ENCODE measurements around the gene ATP6V1B1. TPM values are rescaled to one million over a fixed set of nuclear protein-coding genes. Genes with fewer than 3 reads are reported as not detected.

Gene ATP6V1B1
- total RNA-seq (not detected), polyA plus RNA-seq (not detected), total RNA-seq (0 reads per million in 6 experiments)

- Mint-ChIP-seq H3K9me3 (no peaks in the 10 kb centered on the region), H3K4me1 (peaks cover 0 to 3% (median 0%) of the 10 kb centered on the region in 4 donors), H3K27ac (no peak within 1 kb of the TSS), H3K4me3 (no peak within 1 kb of the TSS), H3K36me3 (no peaks in the 10 kb centered on the region), H3K27me3 (peaks cover 0 to 36% (median 16%) of the 10 kb centered on the region in 5 donors)
- POLR2A ChIA-PET: no interaction called here
- no peak for ATAC-seq
- DNase-seq: peak in 1 of 10 donors; percentile 11
Measured at GRCh38 chr2:70935468-70936164, at the start of gene ATP6V1B1. Gene ATP6V1B1 (plus strand): TSS chr2:70935900. CDS start chr2:70935955, 55 bp downstream.

GRCh38 chr2:70886541-70886987, 49.1 kb upstream of the ATP6V1B1 start:
- H3K36me3 Mint-ChIP-seq: peaks cover 0 to 20% (median 3%) of the 10 kb centered on the region in 3 donors
- peak overlapping the region in 6 of 10 donors; percentile 60 to 93 (median 76) for H3K4me3 Mint-ChIP-seq
- H3K27me3 Mint-ChIP-seq: peaks cover 61 to 88% (median 79%) of the 10 kb centered on the region in 5 donors
- POLR2A ChIA-PET: no interaction called here
- H3K9me3 Mint-ChIP-seq: peaks cover 0 to 16% (median 0%) of the 10 kb centered on the region in 9 donors
- no peak for ATAC-seq
- no peak for DNase-seq
- peaks cover 14 to 33% (median 30%) of the 10 kb centered on the region in 4 donors for H3K4me1 Mint-ChIP-seq
- no peak overlapping the region for H3K27ac Mint-ChIP-seq

GRCh38 chr2:70887208-70887549, 48.5 kb upstream of the ATP6V1B1 start:
- H3K36me3 Mint-ChIP-seq: peaks cover 0 to 20% (median 3%) of the 10 kb centered on the region in 3 donors
- no peak overlapping the region for H3K27ac Mint-ChIP-seq
- DNase-seq: no peak
- H3K9me3 Mint-ChIP-seq: peaks cover 0 to 11% (median 0%) of the 10 kb centered on the region in 9 donors
- peaks cover 61 to 88% (median 79%) of the 10 kb centered on the region in 5 donors for H3K27me3 Mint-ChIP-seq
- POLR2A ChIA-PET: no interaction called here
- peak overlapping the region; percentile 43 to 93 (median 72) for H3K4me3 Mint-ChIP-seq
- peak in 1 of 2 donors; percentile 30 for ATAC-seq
- peaks cover 14 to 33% (median 30%) of the 10 kb centered on the region in 4 donors for H3K4me1 Mint-ChIP-seq

GRCh38 chr2:70887550-70888246, 48.0 kb upstream of the ATP6V1B1 start:
- POLR2A ChIA-PET: no interaction called here
- ATAC-seq (peak in 1 of 2 donors; percentile 41), DNase-seq (peak in 3 of 10 donors; percentile 22 to 38 (median 31))
- peak overlapping the region; percentile 66 to 93 (median 80) for H3K4me3 Mint-ChIP-seq
- H3K4me1 Mint-ChIP-seq: peaks cover 14 to 33% (median 30%) of the 10 kb centered on the region in 4 donors
- peak overlapping the region in 2 of 10 donors; percentile 31 to 34 for H3K27ac Mint-ChIP-seq
- peaks cover 0 to 7% (median 0%) of the 10 kb centered on the region in 9 donors for H3K9me3 Mint-ChIP-seq
- peaks cover 59 to 88% (median 78%) of the 10 kb centered on the region in 5 donors for H3K27me3 Mint-ChIP-seq
- peaks cover 0 to 16% (median 3%) of the 10 kb centered on the region in 3 donors for H3K36me3 Mint-ChIP-seq

DNA sequence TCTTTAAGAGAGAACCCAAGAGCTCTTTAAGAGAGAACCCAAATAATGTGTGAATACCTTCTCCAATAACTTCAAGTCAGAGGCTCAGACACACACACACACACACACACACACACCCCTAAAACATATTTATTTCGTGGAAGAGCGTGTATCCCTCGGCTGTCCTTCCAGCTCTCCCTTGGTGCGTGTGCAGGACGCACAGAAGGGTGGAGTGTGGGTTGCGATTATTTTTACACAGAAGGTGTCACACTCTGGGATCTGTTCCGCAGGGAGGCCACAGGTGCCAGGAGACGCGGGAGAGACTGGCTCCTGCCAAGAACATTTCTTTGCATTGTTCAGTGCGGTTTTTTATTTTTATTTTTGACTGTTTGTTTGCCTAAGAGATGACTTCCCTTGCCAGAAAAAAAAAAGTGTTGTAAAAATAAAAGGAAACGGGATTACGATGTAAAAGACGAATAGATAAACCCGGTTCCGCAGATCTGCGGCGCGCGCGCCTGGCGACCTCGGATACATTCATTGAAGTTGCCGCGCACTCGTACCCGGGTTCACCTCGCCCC, 47.3 kb upstream of the ATP6V1B1 start:
- POLR2A ChIA-PET: no interaction called here
- ATAC-seq (peak in 1 of 2 donors; percentile 16), DNase-seq (no peak)
- H3K27me3 Mint-ChIP-seq: peaks cover 55 to 88% (median 75%) of the 10 kb centered on the region in 5 donors
- peaks cover 0 to 4% (median 0%) of the 10 kb centered on the region in 9 donors for H3K9me3 Mint-ChIP-seq
- peak overlapping the region; percentile 66 to 93 (median 78) for H3K4me3 Mint-ChIP-seq
- H3K36me3 Mint-ChIP-seq: peaks cover 0 to 15% (median 3%) of the 10 kb centered on the region in 3 donors
- H3K27ac Mint-ChIP-seq: peak overlapping the region in 3 of 10 donors; percentile 13 to 62 (median 31)
- H3K4me1 Mint-ChIP-seq: peaks cover 14 to 33% (median 30%) of the 10 kb centered on the region in 4 donors

GRCh38 chr2:70888923-70889715, 46.6 kb upstream of the ATP6V1B1 start:
- POLR2A ChIA-PET: no interaction called here
- H3K4me1 Mint-ChIP-seq: peaks cover 14 to 33% (median 30%) of the 10 kb centered on the region in 4 donors
- no peak for ATAC-seq
- peak overlapping the region; percentile 72 to 93 (median 82) for H3K4me3 Mint-ChIP-seq
- H3K27ac Mint-ChIP-seq: peak overlapping the region in 1 of 10 donors; percentile 18
- H3K9me3 Mint-ChIP-seq: peaks cover 0 to 2% (median 0%) of the 10 kb centered on the region in 9 donors
- peaks cover 0 to 13% (median 3%) of the 10 kb centered on the region in 3 donors for H3K36me3 Mint-ChIP-seq
- peaks cover 53 to 88% (median 75%) of the 10 kb centered on the region in 5 donors for H3K27me3 Mint-ChIP-seq
- no peak for DNase-seq

DNA sequence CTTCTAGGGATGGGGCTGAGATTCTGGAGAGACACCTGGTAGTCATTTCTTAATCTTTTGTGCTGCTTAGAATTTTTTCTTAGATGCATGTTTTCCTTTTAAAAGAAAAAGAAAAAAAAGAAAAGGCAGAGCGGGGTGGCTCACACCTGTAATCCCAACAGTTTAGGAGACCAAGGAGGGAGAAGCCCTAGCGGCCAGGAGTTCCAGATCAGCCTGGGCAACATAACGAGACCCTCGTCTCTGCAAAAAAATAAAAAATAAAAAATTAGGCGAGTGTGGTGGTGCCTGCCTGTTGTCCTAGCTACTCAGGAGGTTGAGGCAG, 46.0 kb upstream of the ATP6V1B1 start:
- Mint-ChIP-seq H3K36me3 (peaks cover 0 to 10% (median 3%) of the 10 kb centered on the region in 3 donors), H3K4me1 (peaks cover 14 to 33% (median 30%) of the 10 kb centered on the region in 4 donors), H3K27ac (no peak overlapping the region), H3K27me3 (peaks cover 51 to 88% (median 74%) of the 10 kb centered on the region in 5 donors), H3K4me3 (peak overlapping the region in 6 of 10 donors; percentile 77 to 93 (median 83)), H3K9me3 (peaks cover 0 to 2% (median 0%) of the 10 kb centered on the region in 9 donors)
- no peak for ATAC-seq
- DNase-seq: no peak
- POLR2A ChIA-PET: no interaction called here

DNA sequence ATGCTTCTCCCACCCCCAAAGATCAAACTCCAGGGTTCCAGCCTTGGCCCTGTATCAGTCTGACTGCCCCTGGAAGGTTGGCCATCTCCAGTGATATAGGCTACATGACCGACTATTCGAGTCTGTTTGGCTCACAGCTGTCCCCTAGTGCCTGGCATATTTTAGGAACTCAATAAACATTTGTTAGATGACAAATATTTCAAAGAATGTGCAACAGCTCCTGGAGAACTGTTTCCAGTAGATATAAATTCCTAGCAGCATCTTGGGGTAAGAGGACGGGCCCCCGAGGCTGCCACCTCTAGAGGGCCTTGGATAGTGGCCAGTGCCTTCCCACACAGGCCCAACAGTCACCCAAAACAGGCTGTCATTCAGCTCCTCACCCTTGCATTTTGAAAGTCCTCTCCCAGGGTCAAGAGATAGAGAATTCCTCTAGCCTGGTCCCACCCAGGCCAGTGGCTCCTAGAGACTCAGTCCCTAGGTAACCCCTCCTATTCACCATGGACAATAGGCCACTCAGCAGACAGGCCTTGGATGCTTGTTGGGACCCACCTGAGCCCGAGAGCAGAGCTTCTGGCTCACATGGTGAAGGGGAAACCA, 45.1 kb upstream of the ATP6V1B1 start:
- DNase-seq (no peak), ATAC-seq (no peak)
- POLR2A ChIA-PET: no interaction called here
- Mint-ChIP-seq H3K9me3 (peaks cover 0 to 2% (median 0%) of the 10 kb centered on the region in 9 donors), H3K4me1 (peaks cover 14 to 33% (median 30%) of the 10 kb centered on the region in 4 donors), H3K27ac (no peak overlapping the region), H3K4me3 (peak overlapping the region in 1 of 10 donors; percentile 14), H3K27me3 (peaks cover 50 to 94% (median 78%) of the 10 kb centered on the region in 5 donors), H3K36me3 (peaks cover 0 to 10% (median 3%) of the 10 kb centered on the region in 3 donors)

DNA sequence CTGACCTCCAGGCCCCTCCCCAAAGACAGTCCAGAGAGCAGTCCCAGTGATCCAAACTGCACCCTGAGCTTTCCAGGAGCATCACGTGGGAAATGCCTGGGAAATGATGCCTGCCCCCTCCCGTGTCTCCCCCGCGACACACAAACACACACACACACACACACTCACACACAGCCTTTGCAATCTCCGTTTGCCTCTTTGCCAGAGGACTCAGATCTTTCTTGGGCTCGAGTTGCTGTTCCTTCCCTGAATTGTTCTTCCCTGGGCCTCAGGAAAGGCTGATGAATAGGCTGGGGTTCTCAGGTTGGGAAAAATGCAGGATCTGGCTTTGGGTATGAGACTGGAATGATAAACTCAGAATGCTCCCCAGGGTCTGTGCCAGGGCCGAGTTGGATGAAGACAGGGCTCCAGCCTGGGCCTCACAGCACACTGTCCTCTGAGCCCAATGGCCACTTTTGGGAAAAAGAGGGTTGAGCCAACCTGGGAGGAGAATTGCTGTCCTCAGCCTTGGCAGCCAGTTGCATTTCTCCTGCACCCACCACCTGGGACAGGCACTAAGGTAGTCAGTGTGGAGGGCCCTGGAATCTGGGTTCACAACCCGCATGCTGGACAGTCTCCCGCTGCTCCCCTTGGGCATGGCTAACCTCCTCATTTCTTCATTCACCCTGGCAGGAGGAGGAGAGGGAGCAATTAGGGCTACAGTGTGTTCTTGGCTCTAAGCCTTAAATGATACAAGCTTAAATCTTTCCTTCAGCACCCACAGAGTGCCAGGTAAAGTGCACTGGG, 43.9 kb upstream of the ATP6V1B1 start:
- ATAC-seq: no peak
- POLR2A ChIA-PET: no interaction called here
- Mint-ChIP-seq H3K4me3 (no peak overlapping the region), H3K36me3 (peaks cover 0 to 9% (median 0%) of the 10 kb centered on the region in 3 donors), H3K4me1 (peaks cover 10 to 35% (median 25%) of the 10 kb centered on the region in 4 donors), H3K27ac (peak overlapping the region in 1 of 10 donors; percentile 9), H3K9me3 (peaks cover 0 to 2% (median 0%) of the 10 kb centered on the region in 9 donors), H3K27me3 (peaks cover 48 to 98% (median 79%) of the 10 kb centered on the region in 5 donors)
- no peak for DNase-seq

DNA sequence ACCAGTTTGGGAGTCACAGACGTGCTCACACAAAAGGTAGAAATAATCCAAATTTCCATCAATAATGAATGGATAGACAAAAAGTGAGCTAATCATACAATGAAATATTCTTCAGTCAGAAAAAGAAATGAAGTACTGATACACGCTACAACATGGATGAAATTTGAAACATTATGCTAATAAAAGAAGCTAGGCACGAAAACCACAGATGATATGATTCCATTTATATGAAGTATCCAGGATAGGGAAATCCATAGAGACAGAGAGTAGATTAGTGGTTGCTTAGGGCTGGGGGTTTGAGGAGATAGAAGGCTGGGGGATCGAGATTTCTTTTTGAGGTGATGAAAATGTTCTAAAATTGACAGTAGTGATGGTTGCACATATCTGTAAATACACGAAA, 43.0 kb upstream of the ATP6V1B1 start:
- peaks cover 0 to 5% (median 0%) of the 10 kb centered on the region in 3 donors for H3K36me3 Mint-ChIP-seq
- no peak for ATAC-seq
- H3K4me1 Mint-ChIP-seq: peaks cover 6 to 36% (median 21%) of the 10 kb centered on the region in 4 donors
- no peak overlapping the region for H3K27ac Mint-ChIP-seq
- H3K4me3 Mint-ChIP-seq: no peak overlapping the region
- peaks cover 0 to 2% (median 0%) of the 10 kb centered on the region in 9 donors for H3K9me3 Mint-ChIP-seq
- POLR2A ChIA-PET: no interaction called here
- H3K27me3 Mint-ChIP-seq: peaks cover 47 to 98% (median 82%) of the 10 kb centered on the region in 5 donors
- no peak for DNase-seq

GRCh38 chr2:70893186-70893585, 42.5 kb upstream of the ATP6V1B1 start:
- Mint-ChIP-seq H3K4me1 (peaks cover 6 to 36% (median 17%) of the 10 kb centered on the region in 4 donors), H3K9me3 (peaks cover 0 to 2% (median 0%) of the 10 kb centered on the region in 9 donors), H3K27ac (peak overlapping the region in 1 of 10 donors; percentile 50), H3K27me3 (peaks cover 45 to 98% (median 82%) of the 10 kb centered on the region in 5 donors), H3K36me3 (peaks cover 0 to 5% (median 0%) of the 10 kb centered on the region in 3 donors), H3K4me3 (no peak overlapping the region)
- POLR2A ChIA-PET: no interaction called here
- DNase-seq: no peak
- ATAC-seq: no peak
